Pericardium fibroblast (primary cell): ENCODE results near the gene SEMA6B. TPM values are rescaled to one million over a fixed set of nuclear protein-coding genes. Genes with fewer than 3 reads are reported as not detected.

Source experiments
- total RNA-seq: library from RNA; depleted of rRNA; stranded (reverse); fragments of >200 nt; gene quantifications from 2 replicates; pipeline ENCODE4 v1.2.3, GENCODE V29; 2015

Gene SEMA6B
- 4.9 and 7.1 TPM in 2 replicates for total RNA-seq

GRCh38 chr19:4559569-4559968 lies at the start of gene SEMA6B:
Gene SEMA6B, minus strand, starts transcription at chr19:4559684. Its CDS starts 1,227 bp downstream, at chr19:4558457.

GRCh38 chr19:4539693-4540581 lies 19.5 kb downstream of the SEMA6B start, which contains the start of gene LRG1:
Gene LRG1, minus strand, starts transcription at chr19:4540036. Its CDS starts 23 bp downstream, at chr19:4540013.

GRCh38 chr19:4534836-4535658 lies 24.4 kb downstream of the SEMA6B start, which contains the start of gene PLIN5:
Gene PLIN5, minus strand, starts transcription at chr19:4535224. Its CDS starts 1,150 bp downstream, at chr19:4534074.

GRCh38 chr19:4518345-4519171 lies 40.9 kb downstream of the SEMA6B start, which contains the start of gene PLIN4:
Gene PLIN4, minus strand, starts transcription at chr19:4518486. Its CDS starts 214 bp downstream, at chr19:4518272.

Other genes starting within 250 kb of the SEMA6B start
- gene STAP2, start 220.9 kb downstream of the SEMA6B start, total RNA-seq: 2.7 and 6.1 TPM in 2 replicates
- 3.1 and 5.6 TPM in 2 replicates for gene MPND, start 216.1 kb downstream of the SEMA6B start, total RNA-seq
- gene SH3GL1, start 159.1 kb downstream of the SEMA6B start, total RNA-seq: 91.9 and 118 TPM in 2 replicates
- gene CHAF1A, start 157.0 kb downstream of the SEMA6B start, total RNA-seq: 2.1 and 21.8 TPM in 2 replicates
- gene UBXN6, start 101.9 kb downstream of the SEMA6B start, total RNA-seq: 86.0 and 145 TPM in 2 replicates
- 58.8 and 71.7 TPM in 2 replicates for gene HDGFL2, start 87.4 kb downstream of the SEMA6B start, total RNA-seq
- 0.47 and 3.7 TPM in 2 replicates for gene PLIN4, start 41.2 kb downstream of the SEMA6B start, total RNA-seq
- 1.1 TPM in 1 of 2 replicates, not detected in the other for gene PLIN5, start 24.5 kb downstream of the SEMA6B start, total RNA-seq
- 0.23 and 2.4 TPM in 2 replicates for gene LRG1, start 19.6 kb downstream of the SEMA6B start, total RNA-seq
- gene TNFAIP8L1, start 79.8 kb upstream of the SEMA6B start, total RNA-seq: 1.4 and 2.3 TPM in 2 replicates
- gene MYDGF, start 110.7 kb upstream of the SEMA6B start, total RNA-seq: 71.8 and 118 TPM in 2 replicates
- gene DPP9, start 164.2 kb upstream of the SEMA6B start, total RNA-seq: 35.9 and 54.5 TPM in 2 replicates
- gene FEM1A, start 232.1 kb upstream of the SEMA6B start, total RNA-seq: 10.6 and 11.1 TPM in 2 replicates